SKM-1 treated with dmso at 0.1 percent for 144 hours (cell line): ENCODE data around the gene SETDB1.
A peak's percentile ranks its signal among the peaks of the same experiment; 100 is the strongest.
"Not testable (repeated sequence)": the region's sequence is repeated elsewhere in the genome, so short reads cannot be mapped to it uniquely, and the experiment has no call there.

ENCODE experiments used
- DNase-seq: peaks from one replicate; lab custom pipeline; 2025; ENCODE audit not compliant: unreplicated experiment; lab: John Stamatoyannopoulos, UW

Gene SETDB1

DNA sequence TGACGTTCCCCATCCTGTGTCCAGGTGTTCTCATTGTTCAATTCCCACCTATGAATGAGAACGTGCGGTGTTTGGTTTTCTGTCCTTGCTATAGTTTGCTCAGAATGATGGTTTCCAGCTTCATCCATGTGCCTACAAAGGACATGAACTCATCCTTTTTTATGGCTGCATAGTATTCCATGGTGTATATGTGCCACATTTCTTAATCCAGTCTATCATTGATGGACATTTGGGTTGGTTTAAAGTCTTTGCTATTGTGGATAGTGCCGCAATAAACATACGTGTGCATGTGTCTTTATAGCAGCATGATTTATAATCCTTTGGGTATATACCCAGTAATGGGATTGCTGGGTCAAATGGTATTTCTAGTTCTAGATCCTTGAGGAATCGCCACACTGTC is 2.6 kb downstream of the SETDB1 start:
- not testable (repeated sequence) for DNase-seq

- DNase-seq = no peak
Observed at GRCh38 chr1:150931773-150932172, 5.6 kb downstream of the SETDB1 start.

- no peak for DNase-seq
Observed at GRCh38 chr1:150944856-150945255, 18.7 kb downstream of the SETDB1 start.

DNA sequence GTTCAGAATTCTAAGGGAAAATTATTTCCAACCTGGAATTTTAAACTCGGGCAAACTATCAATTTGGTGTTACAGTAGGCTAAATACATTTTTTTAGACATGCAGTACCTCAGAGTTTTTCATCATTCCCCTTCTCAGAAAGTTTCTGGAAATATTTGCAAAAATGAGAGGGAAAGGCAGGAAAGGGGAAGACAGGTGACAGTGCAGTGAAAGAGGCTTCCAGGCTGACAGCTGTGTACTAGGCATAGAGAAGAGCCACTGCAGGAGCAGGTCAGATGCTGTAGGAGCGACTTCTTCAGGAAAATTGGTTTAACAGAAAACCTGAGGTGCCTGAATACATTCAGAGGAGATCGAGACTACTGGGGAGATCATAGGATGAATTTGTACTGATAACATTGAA is 28.5 kb downstream of the SETDB1 start:
- DNase-seq = no peak

- no peak for DNase-seq
Observed at GRCh38 chr1:150955280-150955679, 29.1 kb downstream of the SETDB1 start.

DNA sequence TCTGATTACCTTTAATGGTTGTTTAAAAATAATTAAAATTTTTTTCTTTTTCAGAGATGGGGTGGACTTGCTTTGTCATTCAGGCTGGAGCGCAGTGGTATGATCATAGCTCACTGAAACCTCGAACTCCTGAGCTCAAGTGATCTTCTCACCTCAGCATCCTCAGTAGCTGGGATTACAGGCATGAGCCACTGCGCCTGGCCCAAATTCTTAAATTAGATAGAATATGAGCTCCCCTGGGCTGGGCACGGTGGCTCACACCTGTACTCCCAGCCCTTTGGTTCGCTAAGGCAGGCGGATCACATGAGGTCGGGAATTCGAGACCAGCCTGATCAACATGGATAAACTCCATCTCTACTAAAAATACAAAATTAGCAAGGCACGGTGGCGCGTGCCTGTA is 31.5 kb downstream of the SETDB1 start:
- DNase-seq = no peak

GRCh38 chr1:150960646-150961045 is 34.5 kb downstream of the SETDB1 start:
- no peak for DNase-seq

DNA sequence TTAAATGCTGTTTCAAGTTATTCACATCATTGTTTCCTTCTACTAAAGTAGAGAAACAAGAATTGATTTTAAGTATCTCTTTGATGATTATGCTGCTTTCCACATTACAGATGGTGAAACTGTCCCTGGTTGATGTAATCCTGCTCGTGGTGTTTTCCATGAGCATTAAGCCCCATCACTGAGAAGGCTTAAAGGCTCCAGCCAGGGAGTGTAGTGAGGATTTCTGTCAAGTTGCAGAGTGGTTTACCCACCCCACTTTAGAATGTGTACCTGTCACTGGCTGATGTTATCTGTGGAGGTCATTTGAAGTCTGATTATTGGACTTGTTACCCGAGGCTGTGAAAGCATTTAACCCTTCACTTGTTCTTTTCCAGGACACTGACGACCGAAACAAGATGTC is 35.6 kb downstream of the SETDB1 start:
- no peak for DNase-seq

DNA sequence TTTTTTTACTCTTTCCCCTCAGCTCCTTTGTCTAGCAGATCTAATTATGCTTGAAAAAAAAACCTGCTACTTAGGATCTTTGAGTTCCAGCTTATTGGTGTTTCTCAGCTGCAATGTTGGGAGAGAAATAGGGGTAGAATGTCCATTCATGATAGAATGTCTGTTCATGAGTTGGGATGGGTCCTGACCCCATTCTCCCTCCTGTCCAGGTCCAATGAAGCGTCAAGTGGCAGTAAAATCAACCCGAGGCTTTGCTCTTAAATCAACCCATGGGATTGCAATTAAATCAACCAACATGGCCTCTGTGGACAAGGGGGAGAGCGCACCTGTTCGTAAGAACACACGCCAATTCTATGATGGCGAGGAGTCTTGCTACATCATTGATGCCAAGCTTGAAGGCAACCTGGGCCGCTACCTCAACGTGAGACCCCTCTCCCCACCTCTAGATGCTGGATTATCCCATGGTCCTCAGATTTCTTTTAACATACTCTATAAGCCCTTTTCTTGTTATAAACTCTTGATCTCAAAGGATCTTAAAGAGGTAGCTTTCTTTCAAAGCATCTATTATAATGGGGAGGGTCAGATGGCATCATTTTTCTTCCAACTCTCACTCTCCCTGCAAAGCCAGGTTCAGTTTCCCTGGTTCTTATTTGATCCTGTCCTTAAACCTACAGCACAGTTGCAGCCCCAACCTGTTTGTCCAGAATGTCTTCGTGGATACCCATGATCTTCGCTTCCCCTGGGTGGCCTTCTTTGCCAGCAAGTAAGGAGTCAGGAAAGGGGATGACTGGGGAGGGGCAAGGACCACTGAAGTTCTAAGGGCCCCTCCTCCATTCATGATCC is 37.4 kb downstream of the SETDB1 start:
- DNase-seq = no peak

DNA sequence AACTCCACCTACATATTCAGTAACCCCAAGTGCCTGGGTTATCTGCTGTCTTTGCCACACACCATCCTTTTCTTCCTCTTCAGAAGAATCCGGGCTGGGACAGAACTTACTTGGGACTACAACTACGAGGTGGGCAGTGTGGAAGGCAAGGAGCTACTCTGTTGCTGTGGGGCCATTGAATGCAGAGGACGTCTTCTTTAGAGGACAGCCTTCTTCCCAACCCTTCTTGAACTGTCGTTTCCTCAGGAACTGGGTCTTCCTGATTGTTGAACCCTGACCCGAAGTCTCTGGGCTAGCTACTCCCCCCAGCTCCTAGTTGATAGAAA is 38.0 kb downstream of the SETDB1 start:
- no peak for DNase-seq

DNA sequence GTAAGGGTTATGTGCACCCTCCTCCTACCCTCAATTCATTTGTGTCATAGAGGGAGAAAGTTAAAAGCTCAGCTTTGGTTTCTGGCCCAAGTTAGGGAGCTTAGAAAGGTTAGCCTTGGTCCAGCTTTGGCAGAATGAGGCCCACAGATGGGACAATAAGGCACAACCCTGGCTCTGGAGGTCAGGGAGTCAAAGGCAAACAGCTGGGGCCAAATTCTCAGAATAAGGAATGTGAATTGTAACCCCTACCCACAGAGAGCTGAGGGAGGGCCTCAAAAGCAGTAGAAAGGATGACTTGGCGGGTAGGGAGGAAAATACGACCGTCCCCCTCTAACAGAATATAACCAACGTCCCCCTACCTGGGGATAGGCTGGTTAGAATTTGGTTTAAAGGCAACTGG is 39.4 kb downstream of the SETDB1 start:
- DNase-seq = no peak

DNA sequence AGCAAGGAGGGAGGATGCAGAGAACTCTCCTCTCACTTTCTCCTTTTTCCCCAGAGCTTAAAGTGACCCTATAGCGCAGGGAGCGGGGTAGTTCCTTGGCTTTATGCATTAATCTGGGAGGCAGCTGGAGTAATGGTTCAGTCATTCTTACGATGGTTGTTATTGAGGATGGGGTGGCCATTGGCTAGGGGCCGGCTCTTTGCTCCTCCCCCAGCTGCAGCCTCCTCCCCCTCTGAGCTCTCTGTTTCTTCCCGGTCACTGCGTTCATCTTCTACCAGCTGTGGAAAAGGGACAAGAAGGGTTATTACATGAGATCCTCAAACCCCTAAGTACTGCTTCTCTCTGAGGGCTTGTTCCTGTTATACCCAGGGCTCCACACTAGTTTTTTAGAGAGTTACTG is 39.8 kb downstream of the SETDB1 start:
- DNase-seq = no peak

DNA sequence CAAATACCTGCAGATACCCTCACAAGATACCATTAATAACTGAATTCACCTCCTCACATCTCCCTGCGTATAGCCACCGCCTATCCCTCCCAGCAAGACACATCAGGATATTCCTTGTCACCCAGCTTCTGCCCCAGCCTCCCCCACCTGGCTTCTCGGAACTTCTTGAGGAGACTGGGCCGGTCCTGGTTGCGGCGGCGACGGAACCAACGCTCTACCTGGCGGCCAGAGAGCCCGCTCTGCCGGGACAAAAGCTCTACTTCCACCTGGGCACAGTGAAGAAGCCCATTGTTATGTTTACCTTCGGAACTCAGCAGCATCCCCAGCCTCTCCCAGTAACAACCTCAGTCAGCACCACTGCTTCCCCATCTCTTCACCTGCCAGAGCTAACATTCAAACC is 41.8 kb downstream of the SETDB1 start:
- DNase-seq = no peak

- no peak for DNase-seq
Observed at GRCh38 chr1:150968491-150968890, 42.3 kb downstream of the SETDB1 start.

DNA sequence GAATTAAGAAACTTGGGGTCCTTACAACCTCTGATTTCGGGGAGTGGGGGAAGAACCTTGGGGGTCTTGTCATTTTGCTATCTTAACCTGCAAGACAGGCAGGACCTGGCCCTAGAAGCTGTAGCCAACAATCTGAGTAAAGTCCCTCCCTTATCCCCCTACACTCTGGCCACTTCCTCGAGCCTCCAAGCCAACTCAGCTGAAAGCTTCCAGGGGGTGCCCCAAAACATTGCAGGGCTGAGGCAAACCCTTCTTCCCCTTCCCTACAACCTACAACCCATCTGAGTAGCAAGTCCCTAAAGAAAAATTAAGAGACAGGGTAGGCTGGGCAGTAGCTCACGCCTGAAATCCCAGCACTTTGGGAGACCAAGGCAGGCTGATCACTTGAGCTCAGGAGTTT is 43.5 kb downstream of the SETDB1 start:
- DNase-seq = no peak

GRCh38 chr1:150970808-150971582 is 44.8 kb downstream of the SETDB1 start:
- DNase-seq = no peak

- DNase-seq = no peak
Observed at GRCh38 chr1:150971583-150972416, 45.6 kb downstream of the SETDB1 start.

DNA sequence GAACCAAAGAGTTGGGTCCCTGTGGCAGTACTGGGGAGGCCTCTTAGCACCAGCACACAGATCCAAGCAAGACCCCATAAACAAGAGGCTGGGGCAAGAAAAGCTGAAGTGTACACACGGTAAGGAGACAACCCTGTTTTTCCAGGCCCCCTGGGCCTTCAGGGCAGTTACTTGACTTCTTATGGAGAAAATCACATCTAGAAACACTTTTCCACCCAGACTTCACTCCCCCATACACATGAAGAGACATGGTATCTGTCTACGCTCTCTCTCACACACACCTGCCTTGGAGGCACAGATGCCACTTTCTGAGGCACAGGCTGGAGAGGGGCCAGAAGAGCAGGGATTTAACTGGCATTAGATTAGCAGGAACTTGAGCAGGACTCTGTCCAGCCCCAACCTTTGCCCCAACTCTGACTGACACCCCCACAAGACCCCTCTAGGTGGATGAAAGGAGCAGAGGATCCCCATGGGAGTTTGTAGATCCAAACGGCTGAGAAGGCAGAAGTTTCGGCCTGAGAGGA is 46.3 kb downstream of the SETDB1 start:
- DNase-seq = no peak

DNA sequence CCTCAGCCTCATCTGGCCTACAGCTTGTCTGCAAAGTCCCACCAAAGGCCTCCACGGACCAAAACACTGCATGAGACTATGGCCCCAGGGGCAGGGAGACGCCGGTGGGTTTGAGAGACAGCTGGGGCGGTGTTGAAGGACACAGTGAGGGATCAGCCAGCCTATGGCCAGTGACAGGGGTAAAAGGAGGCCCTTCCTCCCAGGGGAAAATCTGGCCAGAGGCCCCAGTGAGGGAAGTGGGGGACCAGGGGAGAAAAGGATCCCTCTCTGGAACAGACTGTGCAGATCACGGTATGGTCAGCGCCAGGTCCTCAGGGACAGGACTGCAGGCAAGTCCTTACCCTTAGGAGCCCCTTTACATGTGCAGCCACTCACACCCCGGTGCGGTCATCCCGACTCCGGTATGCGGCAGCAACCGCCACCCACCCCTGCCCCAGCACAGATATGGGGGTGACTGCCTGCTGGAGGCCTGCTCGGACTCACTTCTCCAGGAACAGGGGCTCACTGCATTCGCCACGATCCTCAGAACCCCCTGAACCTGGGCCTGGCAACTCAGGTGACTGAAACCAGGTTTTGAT is 47.2 kb downstream of the SETDB1 start:
- no peak for DNase-seq

DNA sequence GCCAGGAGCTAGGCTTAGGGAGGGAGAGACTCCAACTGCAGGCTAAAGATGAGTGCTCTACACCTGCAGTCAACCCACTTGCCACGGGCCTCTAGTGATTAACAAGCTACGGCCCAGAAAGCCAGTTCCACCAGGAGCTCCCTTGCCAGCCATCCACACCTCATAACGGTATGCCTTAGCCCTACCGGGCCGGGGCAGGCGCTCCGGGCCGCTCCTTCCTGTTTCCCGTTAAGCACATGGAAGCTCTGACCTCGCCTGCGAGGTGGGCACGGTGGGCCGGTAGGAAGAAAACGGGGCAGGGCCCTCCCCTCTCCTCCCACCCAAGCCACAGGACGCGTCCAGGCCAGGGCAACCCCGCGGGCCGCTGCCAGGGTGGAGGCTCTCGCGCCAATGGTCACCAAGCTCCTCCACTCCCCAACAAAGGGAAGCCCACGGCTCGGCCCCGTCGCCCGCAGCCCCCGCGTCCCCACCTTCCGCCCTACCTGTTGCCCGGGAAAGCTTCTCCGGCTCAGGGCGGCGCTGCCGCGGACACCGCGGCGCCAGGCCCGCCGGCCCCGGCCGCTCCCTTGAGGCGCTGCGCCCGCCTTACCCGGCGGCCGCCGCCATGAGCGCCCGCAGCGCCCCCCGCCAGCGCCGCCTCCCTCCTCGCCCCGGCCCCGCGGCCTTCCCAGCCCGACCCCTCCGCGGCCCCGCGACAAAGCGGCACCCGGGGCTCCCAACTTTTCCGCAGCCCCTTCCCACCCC is 47.8 kb downstream of the SETDB1 start:
- peak; percentile 41 for DNase-seq
